Caki2 (cell line): ENCODE data around the gene MERTK. TPM values are rescaled to one million over a fixed set of nuclear protein-coding genes. Genes with fewer than 3 reads are reported as not detected.
A peak's percentile ranks its signal among the peaks of the same experiment; 100 is the strongest.
"Not testable (repeated sequence)": the region's sequence is repeated elsewhere in the genome, so short reads cannot be mapped to it uniquely, and the experiment has no call there.

ENCODE experiments used
- DNase-seq: peaks from one replicate; pipeline ENCODE4 v3.0.0-alpha.2; 2015; ENCODE audit warnings: low read depth
- in situ Hi-C: cut with HindIII; loops from 2 replicates; pipeline ENCODE4 v1.10.0; 2016; ENCODE audit warnings: low sequenced_read_pairs, low pct_unique_long_range_greater_than_20kb, mixed read lengths
- total RNA-seq: library from RNA; depleted of rRNA; stranded (reverse); fragments of >200 nt; shearing (Covaris generic); gene quantifications from 2 replicates; pipeline ENCODE4 v1.2.3, GENCODE V29; 2014; ENCODE audit warnings: low replicate concordance

The MERTK gene
- total RNA-seq, 1 experiment from 2014 or later, result 9.3 TPM

DNA sequence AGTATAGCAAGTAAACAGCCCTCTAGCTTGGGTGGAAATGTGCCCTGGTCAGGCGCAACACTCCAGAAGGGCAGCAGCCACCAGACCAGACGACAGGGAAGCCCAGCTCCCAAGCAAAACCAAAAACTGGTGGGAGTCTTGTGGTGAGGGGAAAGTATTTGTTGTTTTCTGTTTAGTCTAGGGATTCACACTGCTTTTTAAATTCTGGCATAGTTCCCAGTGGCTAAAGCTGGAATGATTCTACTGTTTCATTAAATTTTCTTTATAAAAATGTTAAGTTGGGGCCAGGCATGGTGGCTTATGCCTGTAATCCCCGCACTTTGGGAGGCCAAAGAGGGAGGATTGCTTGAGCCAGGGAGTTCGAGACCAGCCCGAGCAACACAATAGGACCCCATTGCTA, 38.5 kb downstream of the MERTK start:
- DNase-seq, result no peak
- in situ Hi-C loops, result no loop called here

DNA sequence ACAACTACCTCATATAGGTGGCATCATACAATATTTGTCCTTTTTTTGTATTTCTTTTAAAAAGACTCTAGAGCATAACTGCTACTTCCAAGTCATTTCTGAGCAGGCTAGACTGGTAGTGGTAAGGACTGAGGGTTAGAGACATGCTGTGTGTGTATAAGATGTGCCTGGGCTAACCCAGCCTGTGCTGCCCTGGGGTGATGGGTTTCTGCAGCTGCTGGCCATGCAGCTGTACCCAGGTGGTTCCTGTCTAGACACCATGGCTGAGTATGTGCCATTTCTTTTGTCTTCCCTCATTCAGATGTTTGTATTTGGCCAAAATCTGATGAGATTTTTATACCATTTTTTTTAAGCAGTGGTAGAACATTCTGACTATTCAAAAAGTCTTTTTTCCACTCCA, 40.0 kb downstream of the MERTK start:
- in situ Hi-C loops, result no loop called here
- DNase-seq, result no peak

GRCh38 chr2:111940333-111941196, 42.2 kb downstream of the MERTK start:
- no peak for DNase-seq
- in situ Hi-C loops, result no loop called here

DNA sequence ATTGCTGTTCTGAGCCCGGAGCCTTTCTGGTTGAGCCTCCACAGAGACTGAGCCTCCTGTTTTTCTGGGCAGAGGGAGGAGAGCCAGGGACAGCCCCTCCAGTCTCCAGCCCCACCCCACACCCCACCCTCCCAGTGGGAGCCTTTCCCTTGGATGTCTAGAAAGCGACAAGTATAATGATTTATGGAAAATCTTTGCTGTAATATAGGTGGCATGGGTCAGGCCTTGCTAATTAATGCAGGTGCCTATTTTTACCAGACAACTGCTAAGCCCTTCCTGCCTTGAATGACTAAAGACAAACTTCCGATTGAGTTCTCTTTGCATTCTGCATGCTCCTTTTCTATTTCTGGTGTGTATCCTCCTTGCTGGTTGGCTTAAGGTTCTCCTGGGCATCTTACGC, 43.1 kb downstream of the MERTK start:
- in situ Hi-C loops, result no loop called here

DNA sequence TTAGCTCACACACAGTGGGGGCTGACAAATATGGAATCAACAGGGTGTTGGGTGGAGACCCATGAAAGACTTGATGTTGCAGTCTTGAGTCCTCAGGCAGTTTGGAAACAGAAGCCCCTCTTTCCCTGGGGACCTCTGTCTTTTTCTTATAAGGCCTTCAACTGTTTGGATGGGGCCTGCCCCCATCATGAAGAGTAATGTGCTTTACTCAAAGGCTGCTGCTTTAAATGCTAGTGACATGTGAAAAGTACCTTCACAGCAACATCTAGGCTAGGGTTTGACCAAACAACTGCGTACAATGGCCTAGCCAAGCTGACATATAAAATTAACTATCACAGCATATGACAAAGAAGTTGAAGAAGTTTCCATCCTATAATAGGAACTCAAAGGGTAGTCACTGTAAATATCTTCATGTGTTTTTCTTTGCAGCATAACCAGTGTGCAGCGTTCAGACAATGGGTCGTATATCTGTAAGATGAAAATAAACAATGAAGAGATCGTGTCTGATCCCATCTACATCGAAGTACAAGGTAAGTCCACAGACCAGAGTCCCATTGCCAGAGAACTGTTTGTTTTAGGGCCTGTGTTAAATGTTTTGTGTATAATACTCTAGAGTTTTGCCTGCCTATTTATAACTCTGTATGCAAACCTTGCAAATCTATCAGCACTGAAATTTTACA, 46.3 kb downstream of the MERTK start:
- in situ Hi-C loops, result no loop called here
- DNase-seq, result no peak

More for the DNA sequence above, 43.1 kb downstream of the MERTK start:
- no peak for DNase-seq

- in situ Hi-C loops, result no loop called here
- DNase-seq, result no peak
Measured at GRCh38 chr2:111945444-111946293, 47.3 kb downstream of the MERTK start.

DNA sequence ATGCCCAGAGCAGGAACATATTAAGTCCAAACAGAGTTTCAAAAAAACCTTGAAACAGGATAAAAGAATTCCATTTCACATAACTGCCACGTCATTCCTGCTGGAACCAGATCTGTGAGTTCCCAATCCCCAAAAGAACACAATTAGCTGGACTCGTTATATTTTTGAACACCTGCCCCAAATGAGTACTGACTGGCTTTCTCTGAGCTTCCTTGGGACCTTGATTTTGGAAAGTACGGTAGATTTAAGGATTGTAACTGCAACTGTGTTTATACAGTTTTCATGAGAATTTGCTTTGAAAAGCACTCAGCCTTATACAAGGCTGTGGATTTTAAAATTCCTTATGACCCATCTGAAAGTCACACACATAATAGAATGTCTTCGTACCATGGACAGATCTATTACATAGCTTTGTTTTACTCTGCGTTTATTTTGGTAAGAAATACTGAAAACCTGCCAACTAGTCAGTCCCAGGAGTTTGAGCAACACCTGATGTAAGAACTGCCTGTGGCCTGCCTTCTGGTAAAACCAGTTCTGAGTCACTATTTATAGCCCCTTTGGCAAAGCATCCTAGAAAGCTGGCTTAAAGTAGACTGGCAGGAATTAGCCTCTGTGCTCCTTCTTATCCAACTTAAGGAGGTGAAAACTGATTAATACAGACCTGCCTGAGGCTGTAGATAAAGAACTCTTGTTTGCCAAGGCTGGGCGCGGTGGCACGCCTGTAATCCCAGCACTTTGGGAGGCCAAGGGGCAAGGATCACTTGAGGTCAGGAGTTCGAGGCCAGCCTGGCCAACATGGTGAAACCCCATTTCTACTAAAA, 48.1 kb downstream of the MERTK start:
- DNase-seq, result peak; percentile 80
- in situ Hi-C loops, result no loop called here

GRCh38 chr2:111947219-111947618, 48.8 kb downstream of the MERTK start:
- in situ Hi-C loops, result no loop called here

DNA sequence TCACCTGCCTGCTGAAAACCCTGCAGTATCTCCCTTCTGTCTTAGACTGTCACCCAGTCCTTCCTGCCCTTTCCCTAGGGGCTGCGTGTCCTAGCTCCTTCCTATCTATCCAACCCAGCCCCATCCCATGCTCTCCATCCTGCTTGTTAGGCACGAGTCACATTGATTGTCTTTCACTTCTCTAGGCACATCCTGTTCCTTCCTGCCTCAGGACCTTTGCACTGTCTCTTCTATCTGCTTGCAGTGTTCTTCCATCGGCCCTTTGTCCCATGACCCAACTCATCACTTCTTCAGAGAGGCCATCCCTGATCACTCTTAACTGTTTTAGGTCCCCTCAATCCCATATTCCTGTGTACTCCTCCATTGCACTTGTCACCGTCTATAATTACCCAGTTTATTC, 50.4 kb downstream of the MERTK start:
- no peak for DNase-seq
- in situ Hi-C loops, result no loop called here

More at GRCh38 chr2:111947219-111947618, 48.8 kb downstream of the MERTK start:
- no peak for DNase-seq

GRCh38 chr2:111950236-111950635, 51.8 kb downstream of the MERTK start:
- in situ Hi-C loops, result no loop called here
- DNase-seq, result no peak

DNA sequence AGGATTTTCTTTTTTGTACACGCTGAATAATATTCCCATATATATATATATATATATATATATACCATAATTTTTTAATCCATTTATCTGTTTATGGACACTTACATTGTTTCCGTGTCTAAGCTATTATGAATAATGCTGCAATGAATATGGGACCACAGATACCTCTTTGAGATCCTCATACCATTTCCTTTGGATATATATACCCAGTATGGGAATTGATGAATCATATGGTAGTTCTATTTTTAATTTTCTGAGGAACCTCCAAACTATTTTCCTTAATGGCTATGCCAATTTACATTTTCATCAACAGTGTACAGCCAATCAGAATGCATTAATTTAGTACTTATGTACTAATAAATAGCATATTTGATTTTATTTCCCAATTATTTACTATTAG, 53.1 kb downstream of the MERTK start:
- no peak for DNase-seq
- in situ Hi-C loops, result no loop called here

DNA sequence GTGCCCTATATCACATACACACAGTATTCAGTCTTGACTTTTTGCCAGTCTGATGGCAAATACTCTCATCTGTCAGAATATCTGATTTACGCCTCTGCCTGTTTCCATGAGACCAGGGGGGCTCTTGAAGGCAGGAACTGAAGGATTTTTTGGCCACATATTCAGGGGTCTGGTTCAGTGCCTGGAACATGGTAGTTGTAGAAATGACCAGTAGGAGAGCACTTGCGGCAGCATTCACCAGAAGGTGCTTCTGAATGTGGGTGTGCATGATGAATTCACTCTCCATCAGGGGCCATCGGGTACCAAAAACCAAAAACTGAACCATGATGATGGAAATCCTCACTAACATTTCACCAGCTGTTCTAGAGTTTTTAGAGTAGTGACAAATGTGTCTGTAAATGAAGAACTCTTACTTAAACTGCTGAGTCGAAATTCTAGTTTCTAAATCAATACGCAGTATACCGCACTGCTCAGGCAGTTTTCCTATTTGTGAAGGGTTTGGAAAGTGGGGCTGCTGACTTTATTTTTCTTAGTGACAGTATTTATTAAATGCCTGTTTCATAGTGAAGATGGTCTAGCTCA, 54.6 kb downstream of the MERTK start:
- in situ Hi-C loops, result no loop called here
- DNase-seq, result no peak

GRCh38 chr2:111954602-111955332, 56.4 kb downstream of the MERTK start:
- DNase-seq, result no peak
- in situ Hi-C loops, result no loop called here

DNA sequence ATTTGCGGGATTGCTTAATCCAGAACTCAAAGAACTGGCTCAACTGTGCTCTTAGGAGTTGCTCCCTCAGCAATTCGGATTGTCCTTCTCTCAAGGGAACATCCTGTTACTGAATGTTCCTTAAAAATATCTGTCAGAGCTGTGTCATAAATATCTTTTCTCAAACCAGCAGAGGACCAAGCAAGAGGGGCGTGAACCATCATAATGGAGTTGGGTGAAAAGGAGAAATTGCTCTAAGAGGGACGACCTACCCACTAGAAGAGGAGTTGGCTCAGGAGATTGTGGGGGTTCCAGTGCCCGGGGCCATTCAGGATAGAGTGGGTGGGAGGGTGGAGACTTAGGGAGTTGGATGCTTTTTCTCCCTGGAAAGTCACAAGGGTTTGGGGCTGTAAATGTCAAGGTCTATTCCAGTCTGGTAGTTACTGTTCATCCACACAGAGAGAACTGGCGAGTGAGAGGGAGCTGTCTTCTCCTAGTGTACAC, 59.5 kb downstream of the MERTK start:
- in situ Hi-C loops, result no loop called here
- DNase-seq, result no peak

- in situ Hi-C loops, result no loop called here
Measured at GRCh38 chr2:111958901-111959300, 60.5 kb downstream of the MERTK start.

GRCh38 chr2:111961663-111962062, 63.3 kb downstream of the MERTK start:
- in situ Hi-C loops, result no loop called here
- no peak for DNase-seq

More at GRCh38 chr2:111958901-111959300, 60.5 kb downstream of the MERTK start:
- DNase-seq, result no peak

DNA sequence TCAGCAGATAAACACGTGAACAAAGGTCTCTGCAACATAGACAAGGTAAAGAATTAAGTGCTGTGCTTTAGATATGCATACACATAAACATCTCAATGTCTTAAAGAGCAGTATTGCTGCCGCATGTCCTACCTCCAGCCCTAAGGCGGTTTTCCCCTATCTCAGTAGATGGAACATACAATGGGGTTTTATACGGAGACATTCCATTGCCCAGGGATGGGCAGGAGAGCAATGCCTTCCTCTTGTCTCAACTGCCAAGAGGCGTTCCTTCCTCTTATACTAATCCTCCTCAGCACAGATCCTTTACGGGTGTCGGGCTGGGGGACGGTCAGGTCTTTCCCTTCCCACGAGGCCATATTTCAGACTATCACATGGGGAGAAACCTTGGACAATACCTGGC, 64.7 kb downstream of the MERTK start:
- DNase-seq, in situ Hi-C loops: not testable (repeated sequence)
